Brain microvascular endothelial cell (primary cell): Measurements from ENCODE around the gene DIS3L2.

ENCODE experiments used
- DNase-seq: peaks from one replicate; pipeline ENCODE4 v3.0.0-alpha.2; 2020
- H3K27ac ChIP-seq: fragments of 250-450 bp; sonication (Bioruptor Pico); 2 replicates; pipeline ENCODE4 v1.5.1; 2020; ENCODE audit warnings: mild to moderate bottlenecking, moderate library complexity
- H3K27me3 ChIP-seq: fragments of 250-450 bp; sonication (Bioruptor Pico); replicated peaks from 2 replicates; pipeline ENCODE4 v1.5.1; 2020; ENCODE audit warnings: mild to moderate bottlenecking
- H3K36me3 ChIP-seq: fragments of 250-450 bp; sonication (Bioruptor Pico); replicated peaks from 2 replicates; pipeline ENCODE4 v1.5.1; 2020; ENCODE audit warnings: mild to moderate bottlenecking
- H3K4me3 ChIP-seq: 2 replicates; pipeline ENCODE4 v1.5.1; 2011; ENCODE audit warnings: low read depth, mild to moderate bottlenecking, control low read depth, low read length, moderate library complexity
- CTCF ChIP-seq: IDR thresholded peaks from 2 replicates; pipeline ENCODE4 v1.5.1; 2011; ENCODE audit warnings: low read depth, mild to moderate bottlenecking, moderate library complexity, low read length, control low read depth, inconsistent platforms; ENCODE audit errors: missing control alignments
- in situ Hi-C: cut with HindIII; loops from 2 replicates; pipeline ENCODE4 v1.10.0; 2017; ENCODE audit warnings: low sequenced_read_pairs, low pct_ligation_motif_present

DIS3L2 gene

GRCh38 chr2:231957913-231958763 lies 3.4 kb upstream of the DIS3L2 start:
- no peak overlapping the region for H3K27ac ChIP-seq
- in situ Hi-C loops, result no loop called here
- no peak overlapping the region for H3K4me3 ChIP-seq
- H3K27me3 ChIP-seq, result no peaks in the 10 kb centered on the region
- no peaks in the 10 kb centered on the region for H3K36me3 ChIP-seq
- no peak for TF ChIP-seq CTCF
- no peak for DNase-seq

GRCh38 chr2:231960810-231961348 lies 634 bp upstream of the DIS3L2 start:
- no peak for DNase-seq
- H3K27me3 ChIP-seq, result no peaks in the 10 kb centered on the region
- no peaks in the 10 kb centered on the region for H3K36me3 ChIP-seq
- in situ Hi-C loops, result no loop called here
- peak overlapping the region; percentile 90 for H3K27ac ChIP-seq
- TF ChIP-seq CTCF, result no peak
- H3K4me3 ChIP-seq, result peak overlapping the region; percentile 94

- no peak for DNase-seq
- Histone ChIP-seq H3K36me3 (no peaks in the 10 kb centered on the region), H3K27ac (no peak overlapping the region), H3K4me3 (no peak overlapping the region), H3K27me3 (no peaks in the 10 kb centered on the region)
- no peak for TF ChIP-seq CTCF
- in situ Hi-C loops, result no loop called here
Observed at GRCh38 chr2:231965102-231965501, 3.6 kb downstream of the DIS3L2 start.

- no peak for DNase-seq
- Histone ChIP-seq H3K36me3 (no peaks in the 10 kb centered on the region), H3K27ac (no peak overlapping the region), H3K4me3 (no peak overlapping the region), H3K27me3 (no peaks in the 10 kb centered on the region)
- no peak for TF ChIP-seq CTCF
- in situ Hi-C loops, result no loop called here
Observed at GRCh38 chr2:231966886-231967285, 5.4 kb downstream of the DIS3L2 start.

- Histone ChIP-seq H3K36me3 (no peaks in the 10 kb centered on the region), H3K27me3 (no peaks in the 10 kb centered on the region), H3K4me3 (no peak overlapping the region), H3K27ac (no peak overlapping the region)
- TF ChIP-seq CTCF, result no peak
- no peak for DNase-seq
- in situ Hi-C loops, result no loop called here
Observed at GRCh38 chr2:231968820-231969219, 7.3 kb downstream of the DIS3L2 start.
